K562 (cell line): ENCODE results near the gene GPR153. TPM values are rescaled to one million over a fixed set of nuclear protein-coding genes. Genes with fewer than 3 reads are reported as not detected.

Source experiments
- CBFB ChIP-seq: sonication (generic); formaldehyde crosslinking; IDR thresholded peaks from 2 replicates; pipeline ENCODE4 v1.4.0; 2020; ENCODE audit warnings: mild to moderate bottlenecking, missing genetic modification reagents
- E2F3 ChIP-seq: fragments of 250-450 bp; sonication (Bioruptor Pico); IDR thresholded peaks from 2 replicates; pipeline ENCODE4 v1.4.0; 2020; ENCODE audit warnings: mild to moderate bottlenecking
- ERF ChIP-seq: fragments of 450-650 bp; formaldehyde crosslinking; IDR thresholded peaks from 2 replicates; pipeline ENCODE4 v1.4.0; 2020; ENCODE audit warnings: mild to moderate bottlenecking, mixed read lengths
- GABPB1 ChIP-seq: sonication (generic); formaldehyde crosslinking; IDR thresholded peaks from 2 replicates; pipeline ENCODE4 v1.8.0; 2022; ENCODE audit warnings: mild to moderate bottlenecking, missing genetic modification reagents
- GATAD2B ChIP-seq: fragments of 450-650 bp; IDR thresholded peaks from 2 replicates; pipeline ENCODE4 v1.6.1; 2017; ENCODE audit warnings: mild to moderate bottlenecking, borderline replicate concordance
- HCFC1 ChIP-seq: IDR thresholded peaks from 2 replicates; pipeline ENCODE4 v1.6.1; 2012; ENCODE audit warnings: low read depth, low read length, improper control_type of control experiment
- HDAC6 ChIP-seq: IDR thresholded peaks from 2 replicates; pipeline ENCODE4 v1.6.1; 2012; ENCODE audit warnings: low read depth, mild to moderate bottlenecking, control low read depth, inconsistent platforms, low read length, moderate library complexity
- JUN ChIP-seq, 2 experiments: sonication (generic) in 1 of 2; formaldehyde crosslinking in 1 of 2; IDR thresholded peaks; 2 replicates each; pipeline versions ENCODE4 v1.6.1 to v1.8.0; 2012 to 2022; ENCODE audit warnings: borderline replicate concordance in 2 of 2, mild to moderate bottlenecking in 2 of 2, improper control_type of control experiment in 1 of 2, low read depth in 1 of 2, low read length in 1 of 2, missing genetic modification reagents in 1 of 2
- MAFK ChIP-seq: IDR thresholded peaks from 2 replicates; pipeline ENCODE4 v1.6.1; 2011; ENCODE audit warnings: low read length, improper control_type of control experiment
- MTA3 ChIP-seq: fragments of 450-650 bp; formaldehyde crosslinking; IDR thresholded peaks from 2 replicates; pipeline ENCODE4 v1.6.1; 2017; ENCODE audit warnings: mild to moderate bottlenecking, borderline replicate concordance
- MYBL2 ChIP-seq, 2 experiments: fragments of 450-650 bp in 1 of 2; sonication (generic) in 1 of 2; formaldehyde crosslinking in 1 of 2; IDR thresholded peaks; 2 replicates each; pipeline versions ENCODE4 v1.6.1 to v1.8.1; 2017 to 2022; ENCODE audit warnings: borderline replicate concordance in 1 of 2, inconsistent platforms in 1 of 2, low read depth in 1 of 2, mild to moderate bottlenecking in 1 of 2, missing genetic modification reagents in 1 of 2, moderate library complexity in 1 of 2
- NCOA4 ChIP-seq: fragments of 450-650 bp; IDR thresholded peaks from 2 replicates; pipeline ENCODE4 v1.6.1; 2018; ENCODE audit warnings: mild to moderate bottlenecking; ENCODE audit not compliant: partially characterized antibody
- PML ChIP-seq: IDR thresholded peaks from 2 replicates; pipeline ENCODE4 v1.6.1; 2012; ENCODE audit warnings: low read length, inconsistent platforms
- RBM22 ChIP-seq: fragments of 200-400 bp; formaldehyde crosslinking; IDR thresholded peaks from 2 replicates; pipeline ENCODE4 v1.6.1; 2018; ENCODE audit warnings: low read length, low read depth; ENCODE audit not compliant: poor library complexity, severe bottlenecking
- RBM39 ChIP-seq: fragments of 200-400 bp; formaldehyde crosslinking; optimal IDR thresholded peaks from 2 replicates; pipeline ENCODE3; 2018; ENCODE audit warnings: low read depth, low read length
- RNF2 ChIP-seq: sonication (generic); IDR thresholded peaks from 2 replicates; pipeline ENCODE4 v1.6.1; 2016
- SUPT5H ChIP-seq: fragments of 450-650 bp; IDR thresholded peaks from 2 replicates; pipeline ENCODE4 v1.6.1; 2016
- TAF9B ChIP-seq: fragments of 450-650 bp; IDR thresholded peaks from 2 replicates; pipeline ENCODE4 v1.6.1; 2018; ENCODE audit warnings: mild to moderate bottlenecking; ENCODE audit not compliant: partially characterized antibody
- THRAP3 ChIP-seq: fragments of 450-650 bp; IDR thresholded peaks from 2 replicates; pipeline ENCODE4 v1.6.1; 2016; ENCODE audit warnings: mild to moderate bottlenecking, inconsistent platforms, borderline replicate concordance
- ZKSCAN1 ChIP-seq: fragments of 150-350 bp; IDR thresholded peaks from 2 replicates; pipeline ENCODE4 v1.6.1; 2016; ENCODE audit warnings: low read depth, low read length
- ZNF263 ChIP-seq: sonication (generic); formaldehyde crosslinking; IDR thresholded peaks from 2 replicates; pipeline ENCODE4 v1.8.0; 2022; ENCODE audit warnings: mild to moderate bottlenecking, missing genetic modification reagents, borderline replicate concordance
- ZSCAN29 ChIP-seq: fragments of 450-650 bp; IDR thresholded peaks from 2 replicates; pipeline ENCODE4 v1.6.1; 2017
- polyA plus RNA-seq, 8 experiments: library from polyadenylated mRNA; depleted of rRNA in 4 of 8; stranded (reverse) in 5 of 8; unstranded in 3 of 8; fragments of >200 nt; fragmentation: Nextera tagmentation in 2 of 8; fragmentation: Illumina TruSeq in 1 of 8; extraction: Ambion mirVana in 2 of 8; extraction: Trizol in 1 of 8; gene quantifications; 2 replicates each; pipeline versions ENCODE4 v1.2.1 to v1.2.3, GENCODE V29; 2011 to 2014; ENCODE audit warnings: inconsistent platforms in 1 of 8, missing spikeins in 1 of 8
- total RNA-seq, 7 experiments: library from RNA; depleted of rRNA in 6 of 7; stranded (reverse); fragments of >200 nt in 6 of 7; fragmentation: Illumina TruSeq in 2 of 7; extraction: Trizol in 2 of 7; gene quantifications; 2 replicates each; pipeline versions ENCODE4 v1.2.1 to v1.2.3, GENCODE V29; 2011 to 2021; ENCODE audit warnings: low replicate concordance in 1 of 7
- TF ChIP-seq, protein P1 (sequence below): fragments of 450-650 bp; conservative IDR thresholded peaks from 2 replicates; pipeline ENCODE4 v1.6.1; 2016; ENCODE audit warnings: missing genetic modification characterization, low read depth, mild to moderate bottlenecking, missing compliant biosample characterization, moderate library complexity
- TF ChIP-seq, protein P2 (sequence below): sonication (generic); formaldehyde crosslinking; IDR thresholded peaks from 2 replicates; pipeline ENCODE4 v1.8.0; 2022; ENCODE audit warnings: mild to moderate bottlenecking, missing genetic modification reagents
- TF ChIP-seq, protein P3 (sequence below): fragments of 250-450 bp; sonication (Bioruptor Pico); IDR thresholded peaks from 2 replicates; pipeline ENCODE4 v1.5.0; 2021

The GPR153 gene
- total and polyA plus RNA-seq, 9 of the 15 experiments (the other 6 are each of a cell fraction or from before 2014, with no cell fraction given) = 0.01 to 1.5 (median 0.51) TPM

DNA sequence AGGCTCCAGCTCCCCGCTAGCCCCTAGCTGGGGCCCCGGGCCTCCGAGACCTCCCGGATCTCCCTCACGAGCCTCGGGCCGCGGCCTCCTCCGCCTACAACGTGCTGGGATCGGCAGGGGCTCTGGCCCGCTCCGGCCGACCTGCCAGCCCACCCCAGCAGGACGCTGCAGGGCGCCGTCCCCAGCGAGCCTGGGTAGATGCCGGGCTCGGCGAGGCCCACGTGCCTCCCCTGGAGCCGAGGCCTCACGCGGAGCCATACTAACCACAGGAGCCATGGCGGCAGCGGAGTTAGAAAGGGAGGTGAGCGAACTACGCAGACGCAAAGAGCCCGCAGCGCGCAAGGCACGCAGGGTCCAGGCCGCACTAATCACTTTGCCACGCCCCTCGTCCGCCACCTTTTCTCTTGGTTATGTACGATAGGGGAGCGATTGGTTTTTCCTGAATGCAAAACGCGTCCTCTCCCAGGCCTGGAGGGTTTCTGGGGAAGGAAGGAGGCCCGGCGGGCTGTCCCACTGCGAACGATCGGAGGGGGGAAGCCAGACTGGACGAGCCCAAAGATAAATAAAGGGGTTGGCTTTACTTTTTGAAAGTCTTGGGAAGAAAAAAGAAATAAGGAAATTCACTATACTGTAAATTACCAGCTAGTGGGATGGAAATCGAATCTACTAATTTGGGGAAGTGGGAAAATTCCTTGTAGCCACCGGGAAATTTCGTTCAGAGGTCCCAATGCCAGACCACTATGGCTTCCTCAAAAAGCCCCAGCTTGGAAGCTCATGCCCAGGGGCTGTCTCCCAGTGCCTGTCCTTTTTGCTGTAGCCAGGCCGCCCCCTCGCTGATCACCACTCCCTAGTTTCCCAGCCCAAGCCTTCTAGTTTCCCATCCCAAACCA lies 61.4 kb downstream of the GPR153 start, which contains the start of gene RPL22 (continued):
- TF ChIP-seq CBFB (CRISPR knock-in tag) = peak; percentile 99
- peak; percentile 98 for TF ChIP-seq NCOA4
- TF ChIP-seq MYBL2 (IDR thresholded peaks at IDR 0.05; ENCODE audit: low read depth) = no peak
- no peak for TF ChIP-seq MYBL2 (CRISPR knock-in tag; IDR thresholded peaks at IDR 0.05; ENCODE audit: borderline replicate concordance)
- TF ChIP-seq E2F3 (CRISPR knock-in tag) = 0 out of 2 replicates have a peak, but pooled peaks have one; percentile 61
- peak; percentile 49; the same call in 1 of the 2 replicates for TF ChIP-seq GATAD2B
- TF ChIP-seq SUPT5H = peak; percentile 97
- peak; percentile 85 for TF ChIP-seq RBM22
- peak; percentile 83 for TF ChIP-seq HCFC1
- TF ChIP-seq, protein P1, sequence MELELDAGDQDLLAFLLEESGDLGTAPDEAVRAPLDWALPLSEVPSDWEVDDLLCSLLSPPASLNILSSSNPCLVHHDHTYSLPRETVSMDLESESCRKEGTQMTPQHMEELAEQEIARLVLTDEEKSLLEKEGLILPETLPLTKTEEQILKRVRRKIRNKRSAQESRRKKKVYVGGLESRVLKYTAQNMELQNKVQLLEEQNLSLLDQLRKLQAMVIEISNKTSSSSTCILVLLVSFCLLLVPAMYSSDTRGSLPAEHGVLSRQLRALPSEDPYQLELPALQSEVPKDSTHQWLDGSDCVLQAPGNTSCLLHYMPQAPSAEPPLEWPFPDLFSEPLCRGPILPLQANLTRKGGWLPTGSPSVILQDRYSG (tag) = no peak
- TF ChIP-seq JUN (IDR thresholded peaks at IDR 0.05; ENCODE audit: borderline replicate concordance, low read depth, low read length) = peak; percentile 70; the same call in 1 of the 2 replicates
- TF ChIP-seq JUN (CRISPR knock-in tag; IDR thresholded peaks at IDR 0.05; ENCODE audit: borderline replicate concordance) = peak; percentile 81; the same call in 1 of the 2 replicates
- peak; percentile 67 for TF ChIP-seq ZKSCAN1
- peak; percentile 85 for TF ChIP-seq TAF9B
- peak; percentile 21; the same call in 1 of the 2 replicates for TF ChIP-seq MAFK
- peak; percentile 88 for TF ChIP-seq PML
- peak; percentile 84 for TF ChIP-seq GABPB1 (CRISPR knock-in tag)
- TF ChIP-seq ZNF263 (CRISPR knock-in tag) = peak; percentile 55
- TF ChIP-seq, protein P2, sequence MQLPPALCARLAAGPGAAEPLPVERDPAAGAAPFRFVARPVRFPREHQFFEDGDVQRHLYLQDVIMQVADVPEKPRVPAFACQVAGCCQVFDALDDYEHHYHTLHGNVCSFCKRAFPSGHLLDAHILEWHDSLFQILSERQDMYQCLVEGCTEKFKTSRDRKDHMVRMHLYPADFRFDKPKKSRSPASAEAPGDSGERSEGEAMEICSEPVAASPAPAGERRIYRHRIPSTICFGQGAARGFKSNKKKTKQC (CRISPR knock-in tag) = peak; percentile 93
- no peak for TF ChIP-seq THRAP3
- peak; percentile 87 for TF ChIP-seq RNF2
- peak; percentile 75; the same call in 1 of the 2 replicates for TF ChIP-seq MTA3
- no peak for TF ChIP-seq HDAC6
- peak; percentile 46 for TF ChIP-seq RBM39
- 0 out of 2 replicates have a peak, but pooled peaks have one; percentile 48 for TF ChIP-seq ZSCAN29
- TF ChIP-seq, protein P3, sequence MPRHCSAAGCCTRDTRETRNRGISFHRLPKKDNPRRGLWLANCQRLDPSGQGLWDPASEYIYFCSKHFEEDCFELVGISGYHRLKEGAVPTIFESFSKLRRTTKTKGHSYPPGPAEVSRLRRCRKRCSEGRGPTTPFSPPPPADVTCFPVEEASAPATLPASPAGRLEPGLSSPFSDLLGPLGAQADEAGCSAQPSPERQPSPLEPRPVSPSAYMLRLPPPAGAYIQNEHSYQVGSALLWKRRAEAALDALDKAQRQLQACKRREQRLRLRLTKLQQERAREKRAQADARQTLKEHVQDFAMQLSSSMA (CRISPR knock-in tag) = peak; percentile 46; the same call in 1 of the 2 replicates
- TF ChIP-seq ERF (CRISPR knock-in tag) = peak; percentile 81; the same call in 1 of the 2 replicates
- TF ChIP-seq, all 486 proteins: peak for 211
